HG03520 (cell line): Measurements from ENCODE around the gene OCA2.

Source experiments
- ATAC-seq: cut with Tn5 transposase; IDR thresholded peaks from one replicate; pipeline ENCODE4 v1.9.1; 2021; ENCODE audit warnings: mild to moderate bottlenecking, moderate library complexity; ENCODE audit not compliant: unreplicated experiment

OCA2 gene

DNA sequence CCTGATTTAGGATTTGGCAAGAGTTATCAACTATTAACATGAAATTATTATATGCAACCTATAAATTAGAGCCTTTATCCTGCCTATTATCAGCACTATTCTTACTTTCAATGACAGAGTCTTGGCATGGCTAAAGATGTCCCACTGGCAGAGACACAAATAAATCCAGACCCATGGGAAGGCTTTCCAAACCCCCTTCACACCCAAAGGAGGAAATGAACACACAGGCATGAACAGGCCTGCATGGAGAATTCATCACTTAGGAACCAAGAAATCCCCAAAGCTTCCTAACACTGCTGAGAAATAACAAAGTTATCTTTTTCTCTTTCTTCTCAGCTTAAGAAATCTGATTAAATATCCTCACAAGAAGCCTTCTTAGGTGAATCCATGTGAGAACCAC, 213.9 kb downstream of the OCA2 start:
- no peak for ATAC-seq

DNA sequence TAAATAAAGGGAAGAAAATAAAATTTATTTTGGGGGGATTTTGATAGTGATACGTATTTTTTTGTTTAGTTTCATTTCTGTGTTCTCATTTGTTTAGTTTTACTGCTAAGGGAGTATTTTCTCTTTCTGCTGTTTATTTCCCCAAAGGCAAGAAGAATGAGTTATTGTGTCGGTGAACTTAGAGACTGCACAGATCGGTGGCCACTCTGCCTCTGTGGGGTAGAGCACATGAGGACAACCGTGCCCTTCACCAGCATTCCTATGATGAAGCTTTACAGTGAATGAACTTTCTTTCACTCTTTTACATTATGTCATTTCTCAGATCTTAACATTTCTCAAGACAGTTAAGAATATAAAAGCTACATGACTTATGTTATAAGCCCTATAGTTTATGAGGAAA, 214.4 kb downstream of the OCA2 start:
- ATAC-seq, result no peak

DNA sequence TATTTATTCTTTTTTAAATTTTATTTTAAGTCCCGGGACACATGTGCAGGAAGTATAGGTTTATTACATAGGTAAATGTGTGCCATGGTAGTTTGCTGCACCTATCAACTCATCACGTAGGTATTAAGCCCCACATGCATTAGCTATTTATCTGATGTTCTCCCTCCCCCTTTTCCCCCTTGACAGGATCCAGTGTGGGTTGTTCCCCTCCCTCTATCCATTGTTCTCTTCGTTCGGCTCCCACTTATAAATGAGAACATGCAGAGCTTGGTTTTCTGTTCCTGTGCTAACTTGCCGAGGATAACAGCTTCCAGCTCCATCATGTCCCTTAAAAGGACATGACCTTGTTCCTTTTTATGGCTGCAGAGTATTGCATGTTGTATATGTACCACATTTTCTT, 220.3 kb downstream of the OCA2 start:
- no peak for ATAC-seq

DNA sequence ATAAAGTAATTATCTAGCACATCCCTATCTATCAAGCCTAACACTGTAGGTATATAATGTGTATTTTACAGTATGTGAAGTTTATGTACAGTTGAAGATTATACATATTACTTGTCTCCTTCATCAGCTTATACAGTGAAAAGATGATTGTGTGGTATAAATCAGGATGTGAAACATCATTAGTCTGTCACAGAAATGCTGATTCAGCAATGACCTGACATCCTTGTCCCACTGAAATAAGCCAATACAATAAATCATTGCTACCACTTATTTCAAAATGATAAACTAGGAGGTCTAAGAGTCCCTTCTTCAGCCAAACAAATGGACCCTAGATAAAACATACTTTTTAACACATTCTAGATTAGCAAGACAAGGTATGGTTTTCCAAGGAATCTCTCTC, 225.3 kb downstream of the OCA2 start:
- no peak for ATAC-seq

DNA sequence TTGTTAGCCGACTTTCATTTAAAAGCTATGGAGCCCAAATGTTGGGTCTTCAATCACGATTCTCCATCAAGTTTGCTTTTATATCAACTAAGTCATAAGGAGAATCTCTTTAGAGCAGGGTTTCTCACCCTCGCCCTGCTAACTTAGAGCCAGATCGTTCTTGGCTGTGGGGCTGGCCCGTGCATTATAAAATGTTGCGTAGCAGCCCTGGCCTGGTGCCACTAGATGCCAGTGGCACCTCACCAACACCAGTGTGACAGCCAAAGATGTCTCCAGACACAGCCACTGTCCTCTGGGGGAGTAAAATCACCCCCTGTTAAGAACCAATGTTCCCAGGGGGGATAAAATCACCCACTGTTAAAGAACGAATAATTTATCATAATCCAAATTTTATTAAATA, 226.1 kb downstream of the OCA2 start:
- no peak for ATAC-seq

DNA sequence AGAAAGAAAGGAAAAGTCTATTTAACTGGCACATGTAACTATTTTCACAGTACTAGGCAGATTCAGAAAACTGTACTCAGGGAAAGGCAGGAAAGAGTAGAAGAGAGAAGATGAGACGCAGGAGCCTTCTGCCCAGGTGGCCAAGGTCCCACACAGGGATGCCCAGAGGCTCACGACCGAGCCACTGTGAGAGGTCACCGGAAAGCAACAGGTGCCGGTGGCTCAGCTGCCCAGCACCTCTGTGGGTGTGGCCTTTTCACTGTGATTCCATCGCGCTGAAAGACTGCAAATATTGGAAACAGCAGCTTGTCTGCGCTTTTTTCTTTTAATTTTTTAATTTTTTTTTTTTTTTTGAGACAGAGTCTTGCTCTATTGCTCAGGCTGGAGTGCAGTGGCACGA, 226.8 kb downstream of the OCA2 start:
- ATAC-seq, result no peak

DNA sequence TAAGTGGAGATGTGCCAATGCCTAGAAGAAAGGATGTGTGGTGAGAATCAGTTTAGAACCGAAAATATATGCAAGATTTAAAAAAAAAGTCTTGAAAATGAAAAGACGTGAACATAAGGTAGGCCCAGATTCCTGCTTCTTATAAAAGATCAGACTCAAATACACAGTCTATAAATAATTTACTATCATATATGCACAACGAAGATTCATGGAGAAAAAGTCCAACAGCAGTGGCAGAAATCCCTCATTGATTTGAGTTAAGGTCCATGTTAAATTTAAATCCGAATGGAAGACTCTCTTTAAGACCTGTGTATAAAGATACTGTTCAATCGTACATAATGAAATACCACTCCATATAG, 227.2 kb downstream of the OCA2 start:
- ATAC-seq, result no peak

DNA sequence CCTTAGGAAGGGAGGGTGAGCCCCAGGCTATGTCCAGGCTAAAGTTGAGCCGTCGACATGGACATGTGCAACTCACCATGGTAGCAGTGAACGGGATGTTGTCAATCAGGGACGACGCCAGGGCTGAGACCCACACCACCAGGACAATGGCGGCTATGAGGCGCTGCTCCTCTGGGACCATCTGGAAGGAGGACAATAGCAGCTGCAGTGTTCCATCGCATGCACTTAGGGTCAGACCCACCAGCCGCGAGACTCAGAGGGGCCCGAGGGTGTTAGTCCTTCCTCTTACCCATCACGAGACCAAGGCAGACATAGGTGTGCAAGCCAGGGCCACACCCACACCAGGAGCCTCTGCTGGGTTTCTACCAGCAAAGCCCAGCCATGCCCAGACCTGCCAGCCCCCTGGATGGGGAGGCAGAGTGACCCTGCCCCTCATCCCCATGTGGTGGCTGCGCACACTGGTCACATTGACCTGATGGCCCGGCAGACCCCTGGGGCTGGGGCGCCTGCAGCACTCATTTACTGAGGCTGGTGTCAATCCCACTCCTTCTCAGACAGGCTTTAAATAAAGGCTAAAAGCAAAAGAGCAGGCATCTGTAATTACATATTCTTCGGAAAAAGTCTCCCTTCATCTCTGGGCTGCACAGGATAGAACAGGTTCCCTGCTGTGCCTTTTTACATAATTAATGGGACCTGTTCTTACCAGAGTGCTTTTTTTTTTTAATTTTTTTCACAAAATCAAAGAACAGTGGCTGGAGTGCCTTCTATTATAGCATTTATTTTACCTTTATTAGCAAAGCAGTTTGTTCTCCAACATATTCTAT, 227.8 kb downstream of the OCA2 start:
- ATAC-seq, result no peak

DNA sequence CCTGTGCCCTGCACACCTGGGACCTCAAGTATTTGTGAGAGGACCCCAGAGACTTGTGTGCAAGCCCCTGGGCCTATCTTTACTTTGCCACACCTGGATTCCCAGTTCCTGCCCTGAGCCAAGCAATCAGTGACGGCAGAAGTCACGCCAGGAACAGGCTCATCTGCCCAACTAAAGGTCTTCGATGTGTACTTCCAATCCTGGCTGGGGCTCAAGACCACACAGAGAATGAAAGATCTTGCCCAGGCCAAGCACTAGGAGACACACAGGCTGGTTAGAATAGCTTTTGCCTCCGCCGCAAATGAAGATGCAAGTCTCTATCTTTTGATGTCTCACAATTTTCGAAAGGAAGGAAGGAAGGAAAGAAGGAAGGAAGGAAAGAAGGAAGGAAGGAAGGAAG, 228.8 kb downstream of the OCA2 start:
- ATAC-seq, result no peak

DNA sequence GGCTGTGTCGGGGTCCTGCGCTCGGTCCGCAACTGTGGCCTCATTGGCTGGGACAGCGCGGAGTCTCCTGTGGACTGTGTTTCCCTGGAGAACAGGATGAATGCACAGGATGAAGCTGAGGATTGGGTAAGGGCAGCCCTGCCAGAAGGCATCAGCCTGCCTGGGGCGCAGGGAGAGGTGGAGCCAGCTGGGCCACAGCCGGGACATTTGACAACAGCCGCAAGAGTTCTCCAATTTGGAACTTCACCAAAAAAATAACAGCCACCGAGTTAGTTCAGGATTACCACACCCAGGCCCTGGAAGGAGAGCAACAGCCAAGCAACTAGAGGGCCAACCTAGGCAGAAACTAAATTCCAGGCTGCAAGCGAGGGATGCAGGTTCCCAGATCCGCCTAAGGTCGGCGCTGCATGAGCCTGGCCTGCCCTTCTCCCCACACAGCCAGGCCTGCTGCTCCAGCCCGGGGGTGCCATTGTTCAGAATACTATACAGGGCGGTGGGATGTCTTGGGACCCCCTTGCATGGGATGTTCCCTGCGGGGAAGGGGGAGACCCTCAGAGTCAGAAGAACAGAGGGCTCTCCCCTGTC, 229.3 kb downstream of the OCA2 start:
- no peak for ATAC-seq

DNA sequence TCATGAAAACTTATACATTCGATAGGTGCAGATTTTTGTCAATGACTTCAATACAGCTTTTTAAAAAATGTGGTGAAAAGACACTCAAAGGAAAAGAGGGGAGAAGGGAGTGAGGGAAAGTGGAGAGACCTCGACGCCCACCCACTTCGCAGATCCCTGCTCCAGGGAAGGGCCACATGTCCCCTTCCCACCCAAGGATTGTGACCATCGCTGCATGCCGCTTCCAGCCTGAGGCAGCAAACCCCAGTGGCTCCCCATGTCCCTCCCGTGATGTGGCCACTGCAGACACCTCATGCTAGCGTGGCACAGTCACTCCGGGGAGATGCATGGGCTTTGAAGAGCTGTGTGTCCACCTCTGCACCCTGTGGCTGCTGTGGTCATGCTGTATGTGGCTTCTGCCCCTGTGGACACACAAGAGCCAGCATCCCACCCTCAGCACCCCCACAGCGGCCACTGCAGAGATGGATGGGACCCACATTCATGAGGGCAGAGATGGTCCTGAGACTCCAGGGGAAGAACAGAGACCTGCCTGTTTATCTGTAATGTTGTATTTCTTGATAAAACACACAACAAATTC, 230.2 kb downstream of the OCA2 start:
- ATAC-seq, result no peak

DNA sequence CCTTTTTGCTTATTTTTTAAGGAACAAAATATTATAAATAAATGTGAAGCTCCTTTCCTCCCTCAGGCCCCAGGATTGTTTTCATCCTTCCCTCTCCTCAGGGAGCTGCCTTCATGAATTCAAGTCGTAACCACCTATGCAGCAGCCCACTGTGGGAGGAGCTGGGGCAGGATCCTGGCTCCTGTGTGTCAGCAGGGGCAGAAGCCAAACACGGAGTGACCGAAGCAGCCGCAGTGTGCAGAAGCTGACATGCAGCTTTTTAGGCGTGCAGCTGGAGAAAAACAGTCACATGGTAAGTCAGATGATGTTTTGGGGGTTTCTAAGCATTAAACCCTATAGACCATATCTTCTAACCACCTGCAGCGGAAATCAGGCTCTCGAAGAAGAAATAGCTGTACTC, 231.3 kb downstream of the OCA2 start:
- no peak for ATAC-seq

DNA sequence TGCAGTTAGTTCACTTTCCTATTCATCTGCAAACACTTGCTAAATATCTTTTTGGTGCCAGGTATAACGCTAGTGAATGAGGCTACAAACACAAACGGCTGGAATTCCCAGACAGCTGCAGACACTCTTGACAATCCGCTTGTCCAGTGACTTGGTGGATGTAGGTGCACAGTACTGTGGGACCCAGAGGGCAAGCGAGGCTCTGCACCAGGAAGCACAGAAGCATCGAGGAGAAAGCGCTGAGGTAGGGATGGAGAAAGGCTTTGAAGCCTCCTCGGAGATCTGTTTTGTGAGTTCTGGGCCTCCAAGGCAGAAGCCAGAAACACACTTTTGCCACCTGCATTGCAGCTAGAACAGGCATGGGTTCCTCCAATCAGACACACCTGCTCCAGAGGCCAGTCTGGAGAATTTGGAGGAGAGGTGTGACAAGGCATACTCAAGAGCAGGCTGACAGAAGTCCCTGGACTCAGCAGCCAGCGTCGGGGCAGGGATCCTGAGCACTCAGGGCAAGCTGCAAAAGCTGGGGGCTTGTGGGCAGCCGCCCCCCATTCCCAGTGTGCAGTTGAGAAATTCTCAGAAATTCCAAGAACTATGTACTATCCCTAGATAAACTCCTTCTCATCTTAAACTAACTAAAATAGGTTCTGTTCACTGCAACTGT, 232.5 kb downstream of the OCA2 start:
- ATAC-seq, result no peak

DNA sequence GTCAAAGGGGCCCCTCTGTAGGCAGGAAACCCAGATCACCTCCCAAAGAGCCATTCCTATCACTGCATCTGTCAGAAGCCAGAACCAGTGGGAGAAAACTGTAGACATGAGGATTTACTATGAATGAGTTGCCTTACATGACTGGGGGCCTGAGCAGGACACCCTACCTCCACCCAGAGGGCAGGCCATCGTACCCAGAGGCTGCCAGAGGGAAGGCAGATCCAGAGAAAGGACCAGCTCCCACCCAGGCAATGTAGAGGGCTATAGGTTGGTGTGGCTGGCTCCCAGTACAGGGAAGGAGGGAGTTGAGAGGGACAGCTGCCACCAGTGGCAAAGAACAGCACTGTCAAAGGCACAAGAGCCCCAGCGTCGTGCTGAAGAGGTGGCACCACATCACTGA, 233.2 kb downstream of the OCA2 start:
- no peak for ATAC-seq

DNA sequence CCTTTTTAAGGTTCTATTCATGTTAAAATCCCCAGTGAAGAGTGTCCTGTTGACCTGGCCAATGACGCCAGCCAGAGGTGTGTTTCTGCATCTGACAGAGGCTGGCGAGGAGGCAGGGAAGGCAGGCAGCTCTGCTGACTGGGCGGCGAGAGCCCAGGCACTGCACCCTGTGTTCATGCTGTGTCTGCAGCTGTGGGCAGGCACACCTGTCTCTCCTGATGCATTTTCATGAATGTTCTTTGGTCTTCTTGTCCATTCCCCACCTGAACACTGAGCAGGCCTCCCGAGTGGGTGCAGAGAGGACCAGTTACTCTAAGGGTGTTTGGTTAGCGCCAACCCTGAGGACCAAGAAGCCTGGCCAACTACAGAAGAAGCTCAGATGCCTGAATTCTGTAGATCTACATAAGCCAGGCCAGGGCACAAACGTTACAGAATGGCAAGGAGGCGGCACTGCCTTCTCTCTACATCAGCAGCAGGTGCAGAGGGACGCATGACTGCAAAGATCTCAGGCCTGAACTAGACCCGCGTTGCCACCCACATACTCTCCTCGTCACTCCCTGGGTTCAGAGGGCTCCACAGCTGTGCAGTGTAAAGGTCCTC, 233.7 kb downstream of the OCA2 start:
- ATAC-seq, result no peak

DNA sequence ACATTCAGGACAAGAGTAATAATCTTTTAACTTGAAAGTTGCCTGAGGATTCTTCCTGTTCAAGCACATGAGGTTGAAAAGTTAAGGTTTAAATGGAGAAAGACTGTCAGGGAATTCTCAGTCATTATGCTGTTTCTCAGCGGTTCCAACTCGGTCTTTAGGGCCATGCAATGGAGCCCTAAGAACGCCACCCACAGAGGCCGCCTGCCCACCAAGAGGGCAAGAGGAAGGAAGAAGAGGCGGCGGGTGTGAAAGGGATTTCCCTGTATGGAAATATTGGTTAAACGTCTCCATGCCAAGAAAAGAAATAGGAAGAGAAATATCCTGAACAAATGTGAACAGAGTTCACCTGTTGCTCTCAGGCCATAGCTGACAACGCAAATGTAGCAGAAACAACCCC, 234.4 kb downstream of the OCA2 start:
- no peak for ATAC-seq

DNA sequence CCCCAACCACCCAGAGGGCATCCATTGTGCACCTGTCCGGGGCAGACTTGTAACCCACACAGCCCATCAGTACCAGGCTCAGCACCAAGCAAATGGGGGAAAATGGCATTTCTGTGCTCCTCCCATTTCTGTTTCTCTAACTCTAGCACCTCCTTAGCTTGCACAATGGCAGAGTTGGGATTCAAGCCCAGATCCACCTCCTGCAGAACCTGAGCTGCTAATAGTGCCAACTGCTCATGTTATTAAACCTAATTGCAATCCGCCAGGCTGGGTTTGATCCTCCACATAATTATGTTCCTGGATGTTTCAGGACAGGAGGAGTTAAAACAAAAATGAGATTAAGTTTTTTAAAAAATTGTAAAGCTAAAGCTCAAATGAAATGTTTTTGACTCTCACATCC, 235.0 kb downstream of the OCA2 start:
- ATAC-seq, result no peak

DNA sequence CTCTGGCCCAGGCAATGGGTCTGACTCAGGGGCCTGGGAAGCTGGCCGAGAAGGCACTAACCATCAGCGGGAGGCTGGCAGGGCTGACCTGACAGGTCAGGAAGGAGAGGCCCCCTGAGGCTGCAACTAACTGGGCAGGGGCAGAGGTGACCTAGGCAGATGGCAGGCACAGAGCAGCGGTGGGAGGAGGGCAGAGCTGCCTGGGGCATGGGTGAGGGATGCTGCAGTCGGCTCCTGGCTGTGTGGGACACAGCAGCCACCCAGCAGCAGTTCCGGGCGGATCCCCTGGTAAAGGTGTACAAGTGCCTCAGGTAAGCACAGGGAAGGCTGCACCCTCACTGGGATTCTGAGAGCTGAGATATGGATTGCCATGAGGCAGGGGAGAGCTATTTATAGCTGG, 236.1 kb downstream of the OCA2 start:
- no peak for ATAC-seq

DNA sequence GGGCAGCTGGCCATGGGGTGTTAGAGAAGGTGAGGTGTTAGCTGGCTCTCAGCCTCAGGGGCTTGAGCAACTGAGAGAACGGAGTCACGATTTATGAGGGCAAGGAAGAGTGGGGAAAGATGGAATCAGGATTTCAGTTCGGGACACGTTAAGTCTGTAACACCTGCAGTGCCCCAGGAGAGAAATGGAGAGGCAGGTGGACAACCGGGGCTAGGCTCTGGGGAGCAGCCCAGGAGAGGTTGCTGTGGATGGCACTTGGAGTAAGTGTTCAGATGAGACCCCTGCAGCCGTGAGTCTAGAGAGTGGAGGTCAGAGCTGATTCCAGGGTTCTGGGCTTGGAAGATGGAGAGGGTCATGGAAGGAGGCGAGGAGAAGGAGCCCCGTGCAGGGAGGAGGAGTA, 237.9 kb downstream of the OCA2 start:
- no peak for ATAC-seq

DNA sequence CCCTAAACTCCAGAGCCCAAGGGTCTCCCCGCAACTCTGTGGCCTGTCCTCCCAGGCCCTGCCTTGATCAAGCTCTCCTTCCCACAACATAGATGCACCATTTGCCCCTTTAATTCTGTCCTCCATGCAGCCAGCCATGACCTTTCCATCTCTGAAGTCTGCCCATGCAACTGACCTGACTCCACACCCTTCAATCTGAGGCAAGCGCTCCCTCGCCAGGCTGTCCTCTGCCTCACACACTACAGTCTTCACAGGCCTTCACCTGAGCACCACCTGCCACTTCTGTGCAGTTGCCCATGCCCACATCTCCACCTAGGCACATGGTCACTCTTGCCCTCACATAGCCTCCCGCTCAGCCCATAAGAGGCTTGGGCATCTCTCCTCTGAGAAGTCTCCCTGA, 244.0 kb downstream of the OCA2 start:
- no peak for ATAC-seq

DNA sequence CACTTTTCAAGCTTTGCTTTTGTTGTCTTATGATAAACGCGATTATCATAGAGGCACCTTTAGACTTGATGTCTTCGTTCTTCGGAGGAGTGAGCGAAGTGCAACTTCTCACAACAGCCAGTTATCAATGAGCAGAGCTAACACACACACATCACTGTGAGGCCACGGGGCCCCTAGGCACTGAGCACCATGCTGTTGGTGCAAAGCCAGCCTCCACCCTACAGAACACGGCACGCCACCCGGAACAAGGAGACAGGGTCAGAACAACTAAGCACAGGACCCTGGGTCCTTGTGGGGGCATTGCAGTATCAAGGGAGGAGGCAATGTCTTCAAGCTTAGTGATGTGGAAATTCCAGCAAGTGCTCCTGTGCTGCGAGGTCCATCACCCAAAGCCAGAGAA, 244.5 kb downstream of the OCA2 start:
- ATAC-seq, result no peak
